Esophagus squamous epithelium (tissue), 5 donors: ENCODE results near the gene ALDH16A1. TPM values are rescaled to one million over a fixed set of nuclear protein-coding genes. Genes with fewer than 3 reads are reported as not detected.

Experiments
- DNase-seq: peaks from one replicate; lab custom pipeline; 2025; lab: John Stamatoyannopoulos, UW
- H3K27ac ChIP-seq, 4 donors: fragments of 200-600 bp; sonication (generic); one replicate each; pipeline ENCODE4 v1.5.1; 2016 to 2019; ENCODE audit warnings: mild to moderate bottlenecking in 1 of 4
- H3K27me3 ChIP-seq, 4 donors: fragments of 200-600 bp; sonication (generic); 1 replicate in 3 of 4; 2 replicates in 1 of 4; pipeline versions ENCODE4 v1.5.1 to v1.6.0; 2017 to 2021; ENCODE audit warnings: antibody characterized with exemption in 1 of 4
- H3K36me3 ChIP-seq, 3 donors: fragments of 200-600 bp; sonication (generic); one replicate each; pipeline ENCODE4 v1.5.1; 2016 to 2019
- H3K4me1 ChIP-seq, 3 donors: fragments of 200-600 bp; sonication (generic); one replicate each; pipeline ENCODE4 v1.5.1; 2017 to 2019
- H3K4me3 ChIP-seq, 4 donors: fragments of 200-600 bp; sonication (generic); 1 replicate in 3 of 4; 2 replicates in 1 of 4; pipeline ENCODE4 v1.5.1; 2016 to 2019; ENCODE audit warnings: mild to moderate bottlenecking in 2 of 4, moderate library complexity in 1 of 4
- H3K9me3 ChIP-seq, 3 donors: fragments of 200-600 bp; sonication (generic); one replicate each; pipeline ENCODE4 v1.5.1; 2016 to 2019
- CTCF ChIP-seq, 6 experiments: fragments of 450-650 bp in 4 of 6; fragments of 200-600 bp in 2 of 6; sonication (generic) in 2 of 6; IDR thresholded peaks; one replicate each; pipeline ENCODE4 v1.5.1; 2016 to 2019; ENCODE audit warnings: antibody characterized with exemption in 6 of 6, mild to moderate bottlenecking in 4 of 6, moderate library complexity in 4 of 6
- POLR2A ChIP-seq, 4 donors: fragments of 450-650 bp; IDR thresholded peaks; one replicate each; pipeline ENCODE4 v1.6.1; 2017; ENCODE audit warnings: antibody characterized with exemption in 4 of 4, mild to moderate bottlenecking in 4 of 4, moderate library complexity in 3 of 4
- WGBS, 2 donors: methylation state at CpG; one replicate each; pipeline ENCODE4 v1.1.5; 2018; 5-methylcytosine and 5-hydroxymethylcytosine counted together
- intact Hi-C: fragments of 100-400 bp; cut with DNase I; formaldehyde crosslinking; loops from one replicate; pipeline ENCODE4 v1.15.0; 2022
- total RNA-seq, 4 donors: library from RNA; depleted of rRNA; stranded (reverse); fragments of >200 nt; gene quantifications; one replicate each; pipeline ENCODE4 v1.1.0, GENCODE V29; 2016
- donor health status: DM: yes; HTN: yes; CAD: no.

ALDH16A1 gene
- total RNA-seq, 4 donors from 2014 or later = 35.9 to 56.5 (median 39.0) TPM

GRCh38 chr19:49461656-49462055, 8.6 kb downstream of the ALDH16A1 start:
- no peak for TF ChIP-seq CTCF (IDR thresholded peaks at IDR 0.05)
- TF ChIP-seq POLR2A (IDR thresholded peaks at IDR 0.05) = no peak
- DNase-seq = no peak
- Histone ChIP-seq H3K4me1 (peaks cover 0 to 22% (median 6%) of the 10 kb centered on the region in 3 donors), H3K27me3 (no peaks in the 10 kb centered on the region), H3K4me3 (no peak overlapping the region), H3K27ac (no peak overlapping the region), H3K36me3 (peaks cover 0 to 87% (median 9%) of the 10 kb centered on the region in 3 donors), H3K9me3 (no peaks in the 10 kb centered on the region)
- 96 to 100% methylated on average over 1 to 5 of the region's 37 CpGs for WGBS, 2 donors
- intact Hi-C loops = no loop called here

GRCh38 chr19:49462492-49462891, 9.5 kb downstream of the ALDH16A1 start:
- H3K4me3 ChIP-seq = no peak overlapping the region
- no peaks in the 10 kb centered on the region for H3K27me3 ChIP-seq
- H3K9me3 ChIP-seq = no peaks in the 10 kb centered on the region
- 85% methylated on average over 8 of the region's 12 CpGs; no CpG with 5 or more reads in 1 of the 2 donors for WGBS, 2 donors
- TF ChIP-seq POLR2A (IDR thresholded peaks at IDR 0.05) (no peak), CTCF (IDR thresholded peaks at IDR 0.05) (no peak)
- no peak for DNase-seq
- H3K27ac ChIP-seq = no peak overlapping the region
- intact Hi-C loops = no loop called here
- peaks cover 0 to 87% (median 9%) of the 10 kb centered on the region in 3 donors for H3K36me3 ChIP-seq
- peaks cover 0 to 16% (median 3%) of the 10 kb centered on the region in 3 donors for H3K4me1 ChIP-seq

GRCh38 chr19:49463960-49464740, 11.1 kb downstream of the ALDH16A1 start:
- H3K27me3 ChIP-seq = no peaks in the 10 kb centered on the region
- WGBS, 2 donors = 90 to 94% methylated on average over 28 to 33 of the region's 39 CpGs
- peaks cover 0 to 75% (median 9%) of the 10 kb centered on the region in 3 donors for H3K36me3 ChIP-seq
- H3K9me3 ChIP-seq = no peaks in the 10 kb centered on the region
- TF ChIP-seq CTCF (IDR thresholded peaks at IDR 0.05) (no peak), POLR2A (IDR thresholded peaks at IDR 0.05) (no peak)
- intact Hi-C loops = no loop called here
- H3K4me3 ChIP-seq = no peak overlapping the region
- H3K4me1 ChIP-seq = peaks cover 10 to 18% (median 15%) of the 10 kb centered on the region in 3 donors
- H3K27ac ChIP-seq = no peak overlapping the region
- DNase-seq = no peak

- H3K4me1 ChIP-seq = peaks cover 10 to 30% (median 27%) of the 10 kb centered on the region in 3 donors
- TF ChIP-seq POLR2A (IDR thresholded peaks at IDR 0.05) = no peak
- no peak for TF ChIP-seq CTCF (IDR thresholded peaks at IDR 0.05)
- H3K4me3 ChIP-seq = no peak overlapping the region
- H3K36me3 ChIP-seq = peaks cover 0 to 63% (median 0%) of the 10 kb centered on the region in 3 donors
- intact Hi-C loops = no loop called here
- no peaks in the 10 kb centered on the region for H3K27me3 ChIP-seq
- no peak for DNase-seq
- WGBS, 2 donors = no CpG with 5 or more reads among the region's 3 CpGs
- H3K27ac ChIP-seq = no peak overlapping the region
- H3K9me3 ChIP-seq = no peaks in the 10 kb centered on the region
These were observed 12.3 kb downstream of the ALDH16A1 start for GRCh38 chr19:49465371-49465770.

GRCh38 chr19:49468199-49468598, 15.2 kb downstream of the ALDH16A1 start:
- Histone ChIP-seq H3K4me1 (peaks cover 10 to 43% (median 33%) of the 10 kb centered on the region in 3 donors), H3K4me3 (peak overlapping the region; percentile 7 to 51 (median 27)), H3K36me3 (peaks cover 0 to 40% (median 0%) of the 10 kb centered on the region in 3 donors), H3K27me3 (no peaks in the 10 kb centered on the region), H3K9me3 (no peaks in the 10 kb centered on the region), H3K27ac (peak overlapping the region; percentile 88 to 95 (median 92))
- 25 to 68% methylated on average over 10 to 15 of the region's 19 CpGs for WGBS, 2 donors
- TF ChIP-seq CTCF (IDR thresholded peaks at IDR 0.05) (peak in 1 of 6 experiments; percentile 18), POLR2A (IDR thresholded peaks at IDR 0.05) (peak in 1 of 4 donors; percentile 43)
- intact Hi-C loops = no loop called here
- DNase-seq = no peak
